Measurements from ENCODE around the gene SYTL5.

The SYTL5 gene

DNA sequence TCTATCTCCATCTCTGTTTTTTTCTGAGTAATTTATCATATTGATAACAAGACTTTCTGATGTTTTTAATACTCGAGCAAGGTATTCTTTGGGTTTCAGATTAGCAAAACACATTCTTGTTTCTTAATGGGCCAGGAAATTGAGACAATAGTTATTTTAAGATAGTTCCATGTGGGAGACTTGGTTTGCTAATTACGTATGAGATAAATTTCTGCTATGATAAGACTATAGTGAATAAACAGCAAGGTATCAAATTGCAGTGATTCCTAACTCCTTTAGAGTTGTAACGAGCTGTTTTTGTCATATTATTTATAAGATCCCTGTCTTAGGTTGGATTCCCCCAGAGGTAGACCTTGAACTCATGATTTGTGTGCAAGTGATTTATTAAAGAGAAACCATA, 38.3 kb downstream of the SYTL5 start:
- in situ Hi-C loops (cut with HindIII; ENCODE audit: low pct_unique_long_range_greater_than_20kb, low sequenced_read_pairs), result no loop called here
- DNase-seq (ENCODE audit: low read depth in 1 of 2, low spot score in 1 of 2), result no peak
- TF ChIP-seq JUND (IDR thresholded peaks at IDR 0.05; ENCODE audit: low read depth), result no peak

DNA sequence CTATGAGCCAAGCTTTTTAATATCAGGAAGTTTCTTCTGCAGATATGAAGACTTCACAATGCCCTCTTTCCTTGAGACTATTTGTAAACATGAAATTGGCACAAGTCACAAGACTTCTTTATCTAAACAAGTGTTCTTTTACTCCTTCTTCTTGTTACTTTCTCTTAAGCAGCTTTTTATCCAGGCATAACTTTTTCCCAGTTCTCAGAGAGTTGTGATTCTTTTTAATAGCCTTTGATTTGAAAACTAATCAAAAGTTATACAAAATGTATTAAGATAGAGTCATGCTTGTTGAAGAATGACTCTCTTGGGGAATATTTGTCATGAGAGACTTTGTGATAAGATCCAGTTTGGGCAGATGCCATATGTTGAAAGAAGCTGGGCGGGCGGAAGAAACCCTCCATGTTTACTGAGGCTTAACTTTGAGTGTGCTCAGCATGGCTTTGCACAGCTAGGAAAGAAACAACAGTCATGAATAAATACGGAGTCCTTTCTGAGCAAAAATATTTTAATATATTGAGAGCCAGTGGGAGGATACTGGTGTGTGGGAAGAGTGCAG, 39.3 kb downstream of the SYTL5 start:
- in situ Hi-C loops (cut with HindIII; ENCODE audit: low pct_unique_long_range_greater_than_20kb, low sequenced_read_pairs), result no loop called here
- no peak for TF ChIP-seq JUND (IDR thresholded peaks at IDR 0.05; ENCODE audit: low read depth)
- DNase-seq (ENCODE audit: low read depth in 1 of 2, low spot score in 1 of 2), result no peak

DNA sequence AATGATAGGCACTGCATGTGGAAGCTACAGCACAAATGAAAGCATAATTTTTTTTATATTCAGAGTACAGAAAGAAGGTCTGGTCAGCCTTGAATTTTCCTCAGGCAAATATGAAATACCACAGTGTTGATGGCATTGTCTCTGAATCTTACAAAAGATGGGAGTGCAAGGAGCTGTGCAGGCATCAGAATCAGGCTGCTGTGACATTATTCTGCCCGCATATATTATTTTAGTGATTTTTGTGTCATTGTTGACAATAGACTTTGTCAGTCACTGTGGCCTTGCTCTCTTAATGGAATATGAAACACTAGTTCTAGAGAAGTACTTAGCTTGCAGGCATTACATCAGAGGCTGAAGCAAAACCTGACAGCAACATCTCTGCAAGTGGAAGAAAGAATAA, 42.5 kb downstream of the SYTL5 start:
- DNase-seq (ENCODE audit: low read depth in 1 of 2, low spot score in 1 of 2), result no peak
- in situ Hi-C loops (cut with HindIII; ENCODE audit: low pct_unique_long_range_greater_than_20kb, low sequenced_read_pairs), result no loop called here
- TF ChIP-seq JUND (IDR thresholded peaks at IDR 0.05; ENCODE audit: low read depth), result no peak

DNA sequence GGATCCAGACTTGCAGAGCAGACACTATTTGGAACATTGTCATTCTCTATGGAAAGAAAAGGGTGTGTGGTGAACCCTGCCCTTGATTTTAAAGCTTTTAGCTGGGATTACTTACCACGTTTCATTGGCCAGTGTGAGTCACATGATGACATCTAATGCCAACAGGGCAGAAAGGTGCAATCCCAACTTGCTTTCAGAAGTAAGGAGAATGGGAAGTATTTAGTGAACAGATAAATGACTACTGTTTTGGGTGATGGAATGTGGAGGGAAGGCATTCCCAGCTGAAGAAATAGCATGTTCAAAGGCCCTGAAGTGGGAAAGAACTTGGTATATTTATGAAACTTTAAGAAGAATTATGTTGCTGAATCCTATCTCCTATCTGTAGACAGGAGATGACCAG, 44.5 kb downstream of the SYTL5 start:
- no peak for DNase-seq (ENCODE audit: low read depth in 1 of 2, low spot score in 1 of 2)
- no peak for TF ChIP-seq JUND (IDR thresholded peaks at IDR 0.05; ENCODE audit: low read depth)
- in situ Hi-C loops (cut with HindIII; ENCODE audit: low pct_unique_long_range_greater_than_20kb, low sequenced_read_pairs), result no loop called here

DNA sequence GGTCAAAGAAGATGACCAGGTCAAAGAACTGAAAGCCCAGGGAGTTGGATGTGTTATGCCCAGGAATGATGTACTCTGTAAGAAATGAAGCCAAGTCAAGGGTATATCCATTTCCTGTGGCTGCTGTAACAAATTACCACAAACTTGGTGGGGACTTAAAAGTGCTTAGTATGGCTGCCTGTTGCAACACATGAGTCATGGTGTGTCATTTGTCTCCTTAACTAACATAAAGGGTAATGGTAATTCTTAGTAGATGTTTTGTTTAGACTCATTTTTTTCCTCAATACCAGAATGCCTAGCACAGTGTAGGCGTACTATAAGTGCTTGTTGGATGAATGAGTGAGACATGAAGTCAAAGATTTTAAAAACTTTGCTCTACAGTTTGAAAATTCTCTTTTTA, 45.7 kb downstream of the SYTL5 start:
- no peak for DNase-seq (ENCODE audit: low read depth in 1 of 2, low spot score in 1 of 2)
- in situ Hi-C loops (cut with HindIII; ENCODE audit: low pct_unique_long_range_greater_than_20kb, low sequenced_read_pairs), result no loop called here
- no peak for TF ChIP-seq JUND (IDR thresholded peaks at IDR 0.05; ENCODE audit: low read depth)

DNA sequence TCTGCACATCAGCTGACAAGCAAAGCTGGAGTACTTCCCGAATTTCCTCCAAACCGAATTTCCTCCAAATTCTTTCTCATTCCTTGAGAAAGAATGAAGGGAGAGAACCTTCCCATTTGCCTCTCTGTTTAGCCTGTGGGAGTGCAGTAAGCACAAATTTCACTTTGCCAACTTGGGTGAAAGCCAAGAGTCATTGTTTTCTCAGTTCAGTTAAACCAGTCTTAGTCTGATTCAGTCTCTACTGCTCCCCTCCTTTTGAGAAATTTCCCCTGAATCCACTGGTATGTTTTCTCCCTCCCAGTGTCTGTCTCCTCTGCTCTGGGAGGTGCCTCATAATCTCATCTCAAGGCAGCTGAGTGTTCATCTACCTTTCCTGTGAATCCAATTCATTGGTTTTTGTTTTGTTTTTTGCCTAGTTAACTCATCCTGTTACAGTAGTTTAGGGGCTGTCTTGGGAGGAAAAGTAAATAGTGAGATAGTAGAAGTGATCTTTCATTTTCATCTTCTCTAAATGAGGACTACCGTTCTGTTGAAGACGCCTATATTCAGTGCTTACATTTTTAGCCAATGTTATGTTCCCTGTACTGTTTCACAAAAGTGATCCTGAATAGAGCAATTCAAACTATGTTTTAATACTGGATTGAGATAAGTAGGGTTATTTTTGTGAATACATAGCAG, 49.0 kb downstream of the SYTL5 start:
- in situ Hi-C loops (cut with HindIII; ENCODE audit: low pct_unique_long_range_greater_than_20kb, low sequenced_read_pairs), result no loop called here
- TF ChIP-seq JUND (IDR thresholded peaks at IDR 0.05; ENCODE audit: low read depth), result no peak
- DNase-seq (ENCODE audit: low read depth in 1 of 2, low spot score in 1 of 2), result peak in 1 of 2 experiments; percentile 7

DNA sequence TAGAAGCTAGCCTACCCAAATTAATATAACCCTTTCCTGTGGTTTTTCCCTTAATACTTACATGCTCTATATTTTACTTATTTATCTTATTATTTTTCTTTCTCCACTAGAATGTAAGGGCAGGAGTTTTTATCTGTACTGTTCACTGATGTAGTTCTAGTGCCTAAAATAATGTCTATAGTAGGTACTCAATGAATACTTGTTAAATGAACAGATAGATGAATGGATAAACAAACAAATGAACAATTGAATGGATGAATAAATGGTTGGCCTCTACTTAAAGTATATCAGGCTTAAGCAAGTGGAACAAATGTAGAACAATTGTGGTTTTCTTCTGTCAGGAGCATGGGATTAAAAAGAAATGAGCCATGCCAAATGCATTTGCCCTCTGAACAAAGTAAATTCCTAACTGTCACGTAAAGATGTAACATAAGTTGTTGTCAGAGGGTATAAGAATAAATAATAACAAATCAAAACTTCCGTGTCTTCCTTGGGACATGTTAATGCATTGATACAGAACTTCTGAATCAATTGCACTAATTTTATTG, 54.1 kb downstream of the SYTL5 start:
- in situ Hi-C loops (cut with HindIII; ENCODE audit: low pct_unique_long_range_greater_than_20kb, low sequenced_read_pairs), result no loop called here

DNA sequence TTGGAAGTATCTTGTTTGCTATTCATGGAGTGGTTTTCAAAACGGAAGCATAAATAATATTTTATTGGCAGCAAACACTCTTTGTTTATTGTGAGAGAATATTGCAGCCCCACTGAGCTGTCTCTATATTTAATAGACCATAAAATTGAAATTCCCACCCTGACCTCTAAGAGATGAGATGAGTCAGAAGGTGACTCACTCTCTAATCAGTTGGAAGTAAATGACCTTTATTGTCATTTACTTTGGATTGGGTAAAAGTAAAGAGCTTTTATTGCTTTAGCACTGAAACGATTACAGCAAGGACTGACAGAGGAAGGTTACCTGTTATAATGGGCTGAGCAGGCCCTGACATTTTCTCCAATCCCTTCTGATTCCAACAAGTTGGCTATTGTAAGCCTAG, 55.0 kb downstream of the SYTL5 start:
- no peak for TF ChIP-seq JUND (IDR thresholded peaks at IDR 0.05; ENCODE audit: low read depth)
- DNase-seq (ENCODE audit: low read depth in 1 of 2, low spot score in 1 of 2), result no peak
- in situ Hi-C loops (cut with HindIII; ENCODE audit: low pct_unique_long_range_greater_than_20kb, low sequenced_read_pairs), result no loop called here

More for the DNA sequence above, 54.1 kb downstream of the SYTL5 start:
- no peak for TF ChIP-seq JUND (IDR thresholded peaks at IDR 0.05; ENCODE audit: low read depth)
- DNase-seq (ENCODE audit: low read depth in 1 of 2, low spot score in 1 of 2), result no peak

DNA sequence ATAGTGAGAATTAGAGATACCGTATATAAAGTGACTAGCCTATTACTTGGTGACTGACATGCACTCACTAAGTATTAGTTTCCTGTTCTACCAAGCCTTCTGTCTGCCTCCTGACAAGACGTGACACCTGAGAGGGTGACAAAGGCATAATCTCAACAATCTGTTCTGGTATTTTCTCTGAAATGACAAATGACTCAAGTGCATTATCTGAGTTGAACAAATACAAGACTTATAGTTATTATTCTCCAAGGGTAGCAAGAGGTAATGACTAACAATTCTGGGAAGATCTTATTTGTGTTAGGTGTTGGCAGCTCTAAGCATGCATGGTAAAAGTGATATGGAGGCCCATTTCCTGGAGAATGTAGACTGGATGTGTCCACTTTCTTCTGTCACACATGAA, 60.6 kb downstream of the SYTL5 start:
- no peak for TF ChIP-seq JUND (IDR thresholded peaks at IDR 0.05; ENCODE audit: low read depth)
- in situ Hi-C loops (cut with HindIII; ENCODE audit: low pct_unique_long_range_greater_than_20kb, low sequenced_read_pairs), result no loop called here
- no peak for DNase-seq (ENCODE audit: low read depth in 1 of 2, low spot score in 1 of 2)

DNA sequence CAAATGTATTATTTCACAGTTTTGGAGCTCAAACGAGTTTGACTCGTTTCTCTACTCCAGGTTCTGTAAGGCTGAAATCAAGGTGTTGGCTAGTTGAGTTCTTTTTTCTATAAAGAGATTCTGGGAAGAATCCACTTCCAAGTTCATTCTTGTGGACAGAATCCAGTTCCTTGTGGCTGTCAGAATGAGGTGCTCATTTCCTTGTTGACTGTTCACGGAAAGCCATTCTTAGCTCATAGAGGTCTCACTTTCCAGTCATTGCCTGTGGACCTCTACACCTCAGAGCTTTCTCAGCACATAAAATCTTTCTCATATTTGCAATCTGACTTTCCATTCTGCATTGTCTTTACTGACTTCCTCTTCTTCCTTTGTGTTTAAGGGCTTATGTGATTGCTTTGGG, 62.9 kb downstream of the SYTL5 start:
- DNase-seq (ENCODE audit: low read depth in 1 of 2, low spot score in 1 of 2), result no peak
- TF ChIP-seq JUND (IDR thresholded peaks at IDR 0.05; ENCODE audit: low read depth), result no peak
- in situ Hi-C loops (cut with HindIII; ENCODE audit: low pct_unique_long_range_greater_than_20kb, low sequenced_read_pairs), result no loop called here

DNA sequence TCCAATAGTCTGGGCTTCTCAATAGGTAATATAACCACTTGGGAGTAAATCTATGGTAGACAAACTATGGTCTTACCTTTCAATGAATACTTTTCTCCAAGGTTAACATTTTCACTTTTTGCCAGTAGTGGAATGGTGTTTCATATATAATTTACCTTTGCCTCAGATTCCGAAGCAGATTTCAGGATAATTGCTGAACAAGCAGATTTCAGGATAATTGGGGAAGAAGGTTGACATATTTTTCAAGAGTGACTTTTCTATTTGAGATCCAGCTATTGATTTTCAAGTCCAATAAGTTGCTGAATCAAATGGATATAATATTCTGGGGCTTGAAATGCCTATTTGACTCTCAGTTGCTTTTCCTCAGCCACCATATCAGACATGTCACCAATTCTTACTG, 63.6 kb downstream of the SYTL5 start:
- TF ChIP-seq JUND (IDR thresholded peaks at IDR 0.05; ENCODE audit: low read depth), result no peak
- in situ Hi-C loops (cut with HindIII; ENCODE audit: low pct_unique_long_range_greater_than_20kb, low sequenced_read_pairs), result no loop called here
- DNase-seq (ENCODE audit: low read depth in 1 of 2, low spot score in 1 of 2), result no peak

DNA sequence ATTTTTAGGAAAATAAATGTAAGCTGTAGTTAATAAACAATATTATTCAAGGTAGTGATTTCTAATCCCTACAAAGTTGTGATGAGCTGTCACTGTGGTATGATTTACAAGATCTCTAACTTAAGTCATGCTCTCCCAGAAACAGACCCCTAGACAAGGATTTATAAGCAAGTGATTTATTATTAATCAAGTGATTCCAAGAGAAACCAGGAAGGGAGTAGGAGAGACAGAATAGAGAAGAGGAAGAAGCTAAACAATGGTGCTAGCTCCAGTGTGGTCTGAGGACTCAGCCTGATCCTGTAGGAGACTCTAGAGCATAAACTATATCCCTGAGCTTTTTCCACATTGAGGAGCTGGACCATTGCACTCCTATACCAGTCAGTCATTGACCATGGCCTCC, 73.1 kb downstream of the SYTL5 start:
- in situ Hi-C loops (cut with HindIII; ENCODE audit: low pct_unique_long_range_greater_than_20kb, low sequenced_read_pairs), result no loop called here
- TF ChIP-seq JUND (IDR thresholded peaks at IDR 0.05; ENCODE audit: low read depth), result no peak
- DNase-seq (ENCODE audit: low read depth in 1 of 2, low spot score in 1 of 2), result no peak

DNA sequence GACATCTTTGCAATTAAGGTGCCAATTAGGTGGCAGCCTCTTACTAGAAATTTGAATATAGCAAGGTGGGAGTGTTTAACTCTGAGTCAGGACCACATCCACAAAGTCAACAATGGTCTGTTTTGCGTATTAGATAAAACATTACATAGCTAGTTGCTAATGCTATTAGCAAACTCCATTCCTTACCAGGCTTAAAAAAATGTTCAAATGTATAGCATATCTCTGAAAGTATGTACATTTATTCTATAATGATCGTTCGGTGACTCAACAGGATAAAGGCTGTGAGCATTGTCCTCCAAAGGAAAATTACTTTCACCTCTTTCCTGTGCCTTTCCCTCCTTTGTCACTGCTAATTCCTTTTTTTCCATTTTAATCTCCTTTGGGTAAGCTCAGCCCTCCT, 74.5 kb downstream of the SYTL5 start:
- no peak for DNase-seq (ENCODE audit: low read depth in 1 of 2, low spot score in 1 of 2)
- TF ChIP-seq JUND (IDR thresholded peaks at IDR 0.05; ENCODE audit: low read depth), result no peak
- in situ Hi-C loops (cut with HindIII; ENCODE audit: low pct_unique_long_range_greater_than_20kb, low sequenced_read_pairs), result no loop called here

DNA sequence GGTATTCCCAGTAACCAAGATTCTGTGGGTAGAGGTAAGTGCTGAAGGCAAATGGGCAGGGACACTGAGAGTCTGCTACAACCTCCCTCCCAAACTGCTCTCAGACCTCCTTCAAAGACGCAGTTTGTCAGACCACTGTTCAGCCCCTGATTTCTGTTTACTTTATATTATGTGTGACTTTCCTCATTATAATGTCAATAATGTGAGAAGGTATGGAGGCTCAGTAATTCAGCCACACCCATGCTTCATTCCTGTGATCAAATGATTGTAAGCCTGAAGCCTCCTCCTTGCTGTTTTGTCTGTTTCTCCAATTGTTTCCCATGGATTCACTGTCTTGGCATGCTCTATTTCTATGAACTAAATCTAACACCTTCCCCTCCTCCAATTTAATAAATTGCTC, 75.6 kb downstream of the SYTL5 start:
- TF ChIP-seq JUND (IDR thresholded peaks at IDR 0.05; ENCODE audit: low read depth), result no peak
- DNase-seq (ENCODE audit: low read depth in 1 of 2, low spot score in 1 of 2), result no peak
- in situ Hi-C loops (cut with HindIII; ENCODE audit: low pct_unique_long_range_greater_than_20kb, low sequenced_read_pairs), result no loop called here
